Neutrophil (primary cell): ENCODE results near the gene RAB36.

ENCODE experiments used
- H3K27ac ChIP-seq: fragments of 200-600 bp; sonication (generic); 2 replicates; pipeline ENCODE4 v1.5.1; 2016; ENCODE audit warnings: mild to moderate bottlenecking, moderate library complexity
- H3K27me3 ChIP-seq: fragments of 200-600 bp; sonication (generic); 2 replicates; pipeline ENCODE4 v1.6.0; 2016; ENCODE audit warnings: mild to moderate bottlenecking
- H3K36me3 ChIP-seq: fragments of 200-600 bp; sonication (generic); 2 replicates; pipeline ENCODE4 v1.5.1; 2017
- H3K4me1 ChIP-seq, 2 experiments: fragments of 200-600 bp in 1 of 2; sonication (generic) in 1 of 2; 1 replicate in 1 of 2; 2 replicates in 1 of 2; pipeline versions ENCODE4 v1.5.1 to v1.6.1; 2013 to 2016; ENCODE audit warnings: low read depth in 1 of 2, low read length in 1 of 2, mild to moderate bottlenecking in 1 of 2, moderate library complexity in 1 of 2; ENCODE audit not compliant: control insufficient read depth in 1 of 2, insufficient read depth in 1 of 2
- H3K4me3 ChIP-seq, 2 experiments: fragments of 200-600 bp in 1 of 2; sonication (generic) in 1 of 2; 1 replicate in 1 of 2; 2 replicates in 1 of 2; pipeline ENCODE4 v1.5.1; 2013 to 2016; ENCODE audit warnings: low read depth in 1 of 2, low read length in 1 of 2, mild to moderate bottlenecking in 1 of 2, moderate library complexity in 1 of 2
- H3K9me3 ChIP-seq: fragments of 200-600 bp; sonication (generic); 2 replicates; pipeline ENCODE4 v1.5.1; 2016
- TF ChIP-seq, protein P1 (sequence below): fragments of 200-600 bp; sonication (generic); IDR thresholded peaks from 2 replicates; pipeline ENCODE4 v1.5.1; 2016; ENCODE audit warnings: antibody characterized with exemption

Gene RAB36

DNA sequence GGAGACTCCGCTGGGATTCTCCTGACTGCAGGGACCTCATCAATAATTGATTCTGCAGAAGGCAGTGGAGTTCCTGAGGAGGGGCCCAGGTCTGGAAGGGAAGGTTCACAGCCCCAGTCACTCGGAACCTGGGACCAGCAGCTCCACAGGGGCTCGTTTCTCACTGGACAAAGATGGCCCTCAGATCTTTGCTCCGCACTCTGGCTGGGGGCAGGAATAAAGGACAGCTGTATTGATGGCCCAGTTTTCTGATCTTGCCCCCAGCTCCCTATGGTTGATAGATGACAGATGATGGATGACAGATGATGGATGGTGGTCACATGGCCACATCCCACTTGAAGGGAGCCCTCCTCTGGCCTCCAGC is 23.7 kb downstream of the RAB36 start:
- H3K27me3 ChIP-seq, result no peaks in the 10 kb centered on the region
- H3K36me3 ChIP-seq, result no peaks in the 10 kb centered on the region
- no peak overlapping the region for H3K27ac ChIP-seq
- TF ChIP-seq, protein P1, sequence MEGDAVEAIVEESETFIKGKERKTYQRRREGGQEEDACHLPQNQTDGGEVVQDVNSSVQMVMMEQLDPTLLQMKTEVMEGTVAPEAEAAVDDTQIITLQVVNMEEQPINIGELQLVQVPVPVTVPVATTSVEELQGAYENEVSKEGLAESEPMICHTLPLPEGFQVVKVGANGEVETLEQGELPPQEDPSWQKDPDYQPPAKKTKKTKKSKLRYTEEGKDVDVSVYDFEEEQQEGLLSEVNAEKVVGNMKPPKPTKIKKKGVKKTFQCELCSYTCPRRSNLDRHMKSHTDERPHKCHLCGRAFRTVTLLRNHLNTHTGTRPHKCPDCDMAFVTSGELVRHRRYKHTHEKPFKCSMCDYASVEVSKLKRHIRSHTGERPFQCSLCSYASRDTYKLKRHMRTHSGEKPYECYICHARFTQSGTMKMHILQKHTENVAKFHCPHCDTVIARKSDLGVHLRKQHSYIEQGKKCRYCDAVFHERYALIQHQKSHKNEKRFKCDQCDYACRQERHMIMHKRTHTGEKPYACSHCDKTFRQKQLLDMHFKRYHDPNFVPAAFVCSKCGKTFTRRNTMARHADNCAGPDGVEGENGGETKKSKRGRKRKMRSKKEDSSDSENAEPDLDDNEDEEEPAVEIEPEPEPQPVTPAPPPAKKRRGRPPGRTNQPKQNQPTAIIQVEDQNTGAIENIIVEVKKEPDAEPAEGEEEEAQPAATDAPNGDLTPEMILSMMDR, result no peak
- peaks cover 0 to 3% of the 10 kb centered on the region in 2 experiments for H3K4me1 ChIP-seq
- H3K4me3 ChIP-seq, result no peak overlapping the region
- H3K9me3 ChIP-seq, result no peaks in the 10 kb centered on the region

DNA sequence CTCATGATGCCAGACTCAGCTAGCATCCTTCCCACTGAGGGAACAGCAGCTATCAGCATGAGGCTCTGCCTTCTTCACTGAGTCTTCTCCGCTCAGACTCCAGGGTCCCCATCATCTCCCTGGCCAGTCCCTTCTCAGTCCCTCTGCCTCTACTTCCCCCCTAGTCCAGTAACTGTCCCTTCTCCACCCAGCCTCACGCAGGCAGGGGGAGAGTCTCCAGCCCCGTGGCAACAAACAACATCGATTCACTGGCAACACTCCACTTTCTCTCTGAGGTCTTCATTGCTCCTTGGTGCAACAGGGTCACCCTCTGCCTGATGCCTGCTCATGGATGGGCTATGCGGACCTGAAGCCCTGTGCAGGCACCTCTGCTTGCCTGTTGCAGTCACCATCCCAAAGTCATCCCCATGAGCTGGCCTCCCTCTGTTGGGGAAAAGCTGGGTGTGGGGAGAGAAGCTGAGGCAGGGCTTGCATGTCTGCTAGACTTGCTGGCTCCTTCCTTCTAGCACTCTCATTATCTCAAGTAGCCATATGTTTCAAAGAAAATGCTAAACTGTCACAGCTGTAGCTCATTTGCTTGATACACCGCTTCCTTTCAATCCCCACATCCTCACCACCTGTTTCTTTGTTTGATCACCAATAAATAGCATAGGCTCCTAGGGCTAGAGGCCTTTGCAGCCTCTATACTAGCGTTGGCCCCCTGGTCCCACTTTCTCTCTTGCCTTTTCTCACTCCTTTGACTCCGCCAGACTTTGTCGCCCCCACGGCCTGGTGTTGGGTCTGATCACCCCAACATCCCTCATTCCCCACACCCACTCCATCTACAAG is 30.8 kb downstream of the RAB36 start:
- Histone ChIP-seq H3K9me3 (no peaks in the 10 kb centered on the region), H3K27me3 (no peaks in the 10 kb centered on the region), H3K27ac (no peak overlapping the region), H3K36me3 (no peaks in the 10 kb centered on the region), H3K4me3 (no peak overlapping the region), H3K4me1 (peaks cover 19 to 34% of the 10 kb centered on the region in 2 experiments)
- TF ChIP-seq, protein P1, result no peak

DNA sequence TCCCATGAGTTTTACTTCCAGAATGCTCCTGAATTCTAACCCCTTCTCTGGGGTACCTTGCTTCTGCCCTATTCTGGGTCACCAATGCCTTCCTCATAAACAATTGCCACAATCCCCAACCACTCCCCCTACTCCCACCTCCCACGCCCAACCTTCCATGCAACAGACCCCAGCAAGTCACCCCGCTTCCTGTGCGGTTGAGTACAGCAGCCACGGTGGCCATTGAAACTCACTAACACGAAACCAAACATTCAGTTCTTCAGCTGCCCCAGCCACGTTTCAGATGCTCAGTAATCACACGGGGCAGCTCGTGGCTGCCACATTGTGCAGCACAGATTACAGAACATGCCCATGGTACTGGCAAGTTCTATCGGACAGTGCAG is 31.4 kb downstream of the RAB36 start:
- TF ChIP-seq, protein P1, result no peak
- Histone ChIP-seq H3K27me3 (no peaks in the 10 kb centered on the region), H3K4me3 (no peak overlapping the region), H3K4me1 (peaks cover 23 to 38% of the 10 kb centered on the region in 2 experiments), H3K9me3 (no peaks in the 10 kb centered on the region), H3K27ac (peak overlapping the region; percentile 61), H3K36me3 (no peaks in the 10 kb centered on the region)

DNA sequence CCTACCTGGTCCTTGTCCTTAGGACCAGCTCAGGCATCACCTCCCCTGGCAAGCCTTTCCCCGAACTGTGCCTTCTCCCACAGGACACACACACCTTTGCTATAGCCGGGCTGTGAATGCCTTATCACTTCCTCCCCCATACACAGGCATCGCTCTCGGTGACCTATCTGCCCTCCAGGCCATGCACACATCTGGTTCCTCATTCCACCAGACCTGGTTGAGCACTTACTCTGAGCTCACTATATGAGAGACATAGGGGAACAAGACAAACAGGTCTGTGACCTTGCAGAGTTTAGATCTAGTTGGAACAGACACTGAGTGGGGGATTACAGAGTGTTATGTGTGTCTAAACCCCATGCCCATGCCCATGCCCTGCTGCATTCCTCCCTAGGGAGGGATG is 31.9 kb downstream of the RAB36 start:
- TF ChIP-seq, protein P1, result no peak
- peaks cover 29 to 44% of the 10 kb centered on the region in 2 experiments for H3K4me1 ChIP-seq
- peak overlapping the region; percentile 61 for H3K27ac ChIP-seq
- no peaks in the 10 kb centered on the region for H3K36me3 ChIP-seq
- H3K27me3 ChIP-seq, result no peaks in the 10 kb centered on the region
- H3K9me3 ChIP-seq, result no peaks in the 10 kb centered on the region
- H3K4me3 ChIP-seq, result no peak overlapping the region

DNA sequence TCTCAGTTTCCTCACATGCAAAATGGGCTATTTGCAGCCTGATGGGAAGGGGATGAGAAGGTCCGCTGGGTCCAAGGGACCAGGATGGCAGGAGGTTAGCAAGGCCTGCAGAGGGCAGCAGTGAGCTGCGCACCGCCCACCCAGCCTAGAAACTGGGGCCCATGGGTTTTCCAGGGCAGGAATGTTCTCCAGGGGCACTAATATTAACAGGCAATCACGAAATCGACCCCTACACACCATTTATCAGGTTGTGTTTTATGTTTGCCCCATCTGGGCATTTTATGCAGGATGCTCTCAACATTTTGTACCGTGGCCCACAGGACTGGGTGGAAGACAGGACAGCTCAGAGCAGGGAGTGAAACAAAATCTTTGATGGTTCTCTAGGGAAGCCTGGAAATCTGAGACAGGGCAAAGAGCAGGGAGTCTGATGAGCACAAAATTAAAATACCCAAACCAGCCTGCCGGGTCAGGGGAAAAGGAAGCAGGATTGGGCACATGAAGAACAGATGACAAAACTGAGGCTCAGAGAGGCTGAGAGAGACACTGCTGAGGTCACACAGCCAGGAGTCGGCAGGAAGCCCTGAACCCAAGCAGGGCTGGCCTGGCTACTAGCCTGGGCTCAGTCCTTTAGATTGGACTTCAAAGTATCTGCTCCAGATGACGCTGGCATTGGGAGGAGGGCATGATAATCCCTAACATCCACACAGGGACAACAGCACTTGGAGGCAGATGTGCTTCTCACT is 33.4 kb downstream of the RAB36 start:
- peak overlapping the region; percentile 78 for H3K27ac ChIP-seq
- H3K4me1 ChIP-seq, result peaks cover 44 to 58% of the 10 kb centered on the region in 2 experiments
- H3K9me3 ChIP-seq, result no peaks in the 10 kb centered on the region
- no peaks in the 10 kb centered on the region for H3K27me3 ChIP-seq
- H3K4me3 ChIP-seq, result no peak overlapping the region
- TF ChIP-seq, protein P1, result peak; percentile 87
- H3K36me3 ChIP-seq, result no peaks in the 10 kb centered on the region
